HG03095 (cell line): ENCODE data around the gene CPVL.
"Not testable (repeated sequence)": the region's sequence is repeated elsewhere in the genome, so short reads cannot be mapped to it uniquely, and the experiment has no call there.

Experiments
- ATAC-seq: cut with Tn5 transposase; IDR thresholded peaks from one replicate; pipeline ENCODE4 v1.9.1; 2021; ENCODE audit warnings: moderate library complexity; ENCODE audit not compliant: unreplicated experiment

CPVL gene

GRCh38 chr7:29120955-29121354 is 25.4 kb downstream of the CPVL start:
- no peak for ATAC-seq

- no peak for ATAC-seq
Observed at GRCh38 chr7:29119538-29119937, 26.8 kb downstream of the CPVL start.

- ATAC-seq = no peak
Observed at GRCh38 chr7:29116361-29117200, 29.8 kb downstream of the CPVL start.

DNA sequence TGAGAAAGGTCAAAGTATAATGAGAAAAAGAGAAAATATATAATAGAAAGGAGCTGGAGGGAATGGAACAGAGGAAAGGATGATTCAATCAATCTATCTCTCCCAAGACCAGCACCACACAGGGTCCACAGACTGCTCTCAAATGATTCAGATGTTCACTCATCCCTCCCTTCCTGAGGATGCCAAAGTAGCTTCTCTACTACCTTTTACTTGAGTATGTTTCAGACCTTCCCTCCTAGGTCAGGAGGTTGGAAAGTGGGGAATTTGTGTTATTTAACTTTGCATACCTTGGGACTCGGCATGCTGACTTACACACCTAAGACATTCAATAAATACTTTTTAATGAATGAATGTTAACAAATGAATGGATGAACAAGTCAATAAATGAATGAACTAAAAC is 30.6 kb downstream of the CPVL start:
- no peak for ATAC-seq

GRCh38 chr7:29115130-29115687 is 31.1 kb downstream of the CPVL start:
- ATAC-seq = no peak

DNA sequence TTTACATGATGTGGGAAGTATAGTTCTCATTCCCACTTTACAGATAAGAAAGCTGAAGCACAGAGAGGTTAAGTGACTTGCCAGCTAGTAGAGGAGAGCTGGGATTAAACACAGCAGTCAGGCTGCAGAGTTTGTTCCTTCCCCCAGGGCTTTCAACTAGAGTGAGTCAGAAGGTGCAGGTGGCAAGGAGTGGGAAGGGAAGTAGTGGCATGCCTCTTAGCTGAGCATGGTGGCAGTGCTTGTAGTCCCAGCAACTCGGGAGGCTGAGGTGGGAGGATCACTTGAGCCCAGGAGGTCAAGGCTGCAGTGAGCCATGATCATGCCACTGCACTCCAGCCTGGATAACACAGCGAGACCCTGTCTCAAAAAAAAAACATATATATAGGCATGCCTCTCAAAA is 32.1 kb downstream of the CPVL start:
- not testable (repeated sequence) for ATAC-seq

- ATAC-seq = no peak
Observed at GRCh38 chr7:29113384-29114102, 32.8 kb downstream of the CPVL start.

DNA sequence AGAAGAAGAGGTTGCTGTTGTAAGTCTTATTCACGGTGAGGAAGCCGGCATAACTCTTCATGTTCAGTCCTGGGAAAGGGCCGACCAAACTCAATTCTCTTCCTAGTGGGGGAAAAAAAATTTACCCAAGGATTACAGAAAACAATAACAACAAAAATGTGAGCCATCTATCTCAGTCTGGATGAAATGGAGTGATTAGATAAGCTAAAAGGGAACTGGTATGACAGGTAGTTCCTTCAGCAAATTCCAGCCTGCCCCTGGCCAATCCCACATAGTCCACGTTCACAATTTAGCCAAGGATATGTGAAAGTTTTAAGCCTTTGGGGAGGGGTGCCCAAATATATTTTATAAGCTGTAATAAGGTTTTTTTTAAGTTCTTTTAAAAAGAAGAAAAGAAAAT is 33.6 kb downstream of the CPVL start:
- no peak for ATAC-seq

DNA sequence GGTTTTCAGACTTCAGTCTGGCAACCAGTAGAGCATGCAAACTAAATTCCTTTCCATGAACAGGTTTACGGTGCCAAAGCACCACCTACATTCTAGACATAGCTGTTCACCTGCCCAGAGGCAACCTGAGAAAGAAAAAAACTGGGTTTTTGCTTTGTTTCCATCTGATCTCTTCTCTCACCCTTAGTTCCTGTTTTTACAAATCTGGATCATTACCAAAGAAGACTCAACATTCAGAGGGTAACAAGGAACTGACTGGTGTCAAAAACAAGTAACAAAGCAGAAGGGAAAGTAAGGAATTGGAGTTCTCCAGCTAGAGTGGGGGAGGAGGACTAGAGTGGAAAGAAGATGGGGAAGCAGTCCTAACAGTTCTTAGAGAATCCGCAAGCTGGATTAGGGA is 36.4 kb downstream of the CPVL start:
- ATAC-seq = no peak

- no peak for ATAC-seq
Observed at GRCh38 chr7:29109358-29109757, 37.0 kb downstream of the CPVL start.

- no peak for ATAC-seq
Observed at GRCh38 chr7:29107056-29107455, 39.3 kb downstream of the CPVL start.

DNA sequence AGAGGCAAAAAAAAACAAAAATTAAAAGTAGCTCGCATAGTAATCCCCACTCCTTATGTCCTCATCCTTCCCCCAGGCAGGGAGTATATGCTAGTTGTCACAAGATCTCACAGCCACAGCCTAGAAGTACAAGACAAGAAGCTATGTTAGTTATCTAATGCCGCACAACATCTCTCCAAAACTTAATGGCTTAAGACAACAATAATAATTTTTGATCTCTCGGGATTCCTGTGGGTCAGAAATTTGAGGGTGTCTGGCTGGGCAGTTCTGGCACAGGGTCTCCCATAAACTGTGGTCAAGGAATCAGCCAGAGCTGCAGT is 39.7 kb downstream of the CPVL start:
- no peak for ATAC-seq

GRCh38 chr7:29105752-29106668 is 40.3 kb downstream of the CPVL start:
- no peak for ATAC-seq

GRCh38 chr7:29105191-29105590 is 41.1 kb downstream of the CPVL start:
- no peak for ATAC-seq

GRCh38 chr7:29102558-29103151 is 43.7 kb downstream of the CPVL start:
- no peak for ATAC-seq

DNA sequence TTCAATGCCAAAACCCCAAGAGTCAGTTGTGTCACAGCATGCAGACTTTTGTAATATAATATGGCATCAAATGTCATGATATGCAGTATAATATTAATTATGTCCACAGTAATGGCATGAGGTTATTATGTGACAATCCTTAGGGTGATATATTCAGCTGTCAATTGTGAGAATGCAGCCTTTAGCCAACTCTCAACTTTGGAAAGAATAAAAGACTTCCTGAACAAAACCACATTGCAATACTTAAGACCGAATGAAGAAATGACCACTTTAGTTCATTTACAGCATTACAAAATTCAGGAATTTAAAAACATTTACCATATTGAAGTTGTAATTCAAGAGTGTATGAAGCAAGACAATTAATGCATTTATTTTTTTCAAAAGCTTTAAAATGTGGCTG is 45.4 kb downstream of the CPVL start:
- ATAC-seq = no peak

GRCh38 chr7:29099896-29100847 is 46.2 kb downstream of the CPVL start:
- no peak for ATAC-seq

- ATAC-seq = no peak
Observed at GRCh38 chr7:29096446-29096730, 49.9 kb downstream of the CPVL start.

DNA sequence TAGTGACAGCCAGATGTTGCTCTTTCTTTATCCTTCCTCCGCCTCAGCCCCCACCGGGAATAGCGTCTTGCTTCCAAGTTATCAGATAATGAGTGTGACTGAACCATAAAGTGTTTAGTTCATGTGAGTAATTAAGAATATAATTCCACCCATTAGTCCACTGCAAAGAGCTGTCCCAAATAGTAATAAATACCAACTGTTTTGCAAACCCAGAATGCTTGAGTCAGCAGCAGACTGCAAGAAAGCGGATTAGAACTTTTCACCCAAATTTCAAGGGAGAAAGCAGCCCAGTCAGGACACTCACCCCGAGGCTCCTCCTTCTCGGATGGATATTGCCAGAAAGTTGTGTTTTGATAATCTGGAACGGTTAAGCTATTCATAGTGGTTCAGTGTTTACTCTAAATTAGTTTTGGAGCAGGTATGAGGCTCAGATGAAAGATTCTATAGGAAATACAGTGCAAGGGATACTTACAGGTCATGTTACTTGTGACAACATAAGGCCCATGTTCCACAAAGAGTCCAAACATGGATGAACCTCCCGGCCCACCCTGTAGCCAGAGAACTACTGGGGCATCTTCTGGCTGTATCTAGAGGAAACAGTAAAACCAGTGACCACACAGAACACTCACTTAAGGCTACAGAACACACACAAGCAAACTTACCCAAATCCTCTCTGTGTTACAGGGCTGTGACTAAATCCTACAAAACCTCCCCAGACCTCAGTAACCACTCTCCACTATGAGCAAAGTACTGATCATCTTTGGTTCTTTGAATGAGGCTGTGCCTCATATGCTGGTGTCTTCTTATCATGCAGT is 50.5 kb downstream of the CPVL start:
- ATAC-seq = no peak
